ENCODE results near the gene GLI3.

Gene GLI3

DNA sequence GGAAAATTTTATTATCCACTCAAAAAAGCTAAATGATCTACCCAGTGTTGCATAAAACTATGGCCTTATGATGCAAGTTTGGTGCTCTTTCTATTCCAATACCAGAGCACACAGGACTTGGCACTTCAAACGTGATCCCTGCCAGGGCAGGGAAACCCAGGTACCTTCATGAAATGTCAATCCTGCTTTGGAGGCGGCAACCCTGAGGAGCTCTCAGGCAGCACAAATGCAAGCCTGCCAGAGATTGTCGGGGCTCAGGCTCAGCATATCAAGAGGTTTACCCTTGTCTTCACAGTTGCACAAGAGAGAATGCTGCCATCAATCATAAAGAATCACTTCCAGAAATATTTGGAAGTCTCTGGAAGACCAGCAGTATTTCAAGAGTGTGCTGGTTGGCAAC lies 151.5 kb downstream of the GLI3 start:
- H3K4me3 ChIP-seq (ENCODE audit: low read depth, low read length): no peak overlapping the region
- ChIA-PET POLR2A (no interaction called here), CTCF (interaction anchor here (0.8 kb wide), 1 partner anchor 8 kb away, joined by 3 read pairs; no protein-coding TSS in a partner anchor)
- no peak for DNase-seq (ENCODE audit: low read depth, low spot score)
- TF ChIP-seq, protein P1, sequence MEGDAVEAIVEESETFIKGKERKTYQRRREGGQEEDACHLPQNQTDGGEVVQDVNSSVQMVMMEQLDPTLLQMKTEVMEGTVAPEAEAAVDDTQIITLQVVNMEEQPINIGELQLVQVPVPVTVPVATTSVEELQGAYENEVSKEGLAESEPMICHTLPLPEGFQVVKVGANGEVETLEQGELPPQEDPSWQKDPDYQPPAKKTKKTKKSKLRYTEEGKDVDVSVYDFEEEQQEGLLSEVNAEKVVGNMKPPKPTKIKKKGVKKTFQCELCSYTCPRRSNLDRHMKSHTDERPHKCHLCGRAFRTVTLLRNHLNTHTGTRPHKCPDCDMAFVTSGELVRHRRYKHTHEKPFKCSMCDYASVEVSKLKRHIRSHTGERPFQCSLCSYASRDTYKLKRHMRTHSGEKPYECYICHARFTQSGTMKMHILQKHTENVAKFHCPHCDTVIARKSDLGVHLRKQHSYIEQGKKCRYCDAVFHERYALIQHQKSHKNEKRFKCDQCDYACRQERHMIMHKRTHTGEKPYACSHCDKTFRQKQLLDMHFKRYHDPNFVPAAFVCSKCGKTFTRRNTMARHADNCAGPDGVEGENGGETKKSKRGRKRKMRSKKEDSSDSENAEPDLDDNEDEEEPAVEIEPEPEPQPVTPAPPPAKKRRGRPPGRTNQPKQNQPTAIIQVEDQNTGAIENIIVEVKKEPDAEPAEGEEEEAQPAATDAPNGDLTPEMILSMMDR (IDR thresholded peaks at IDR 0.05; ENCODE audit: insufficient read depth, low read length, missing control alignments): no peak

DNA sequence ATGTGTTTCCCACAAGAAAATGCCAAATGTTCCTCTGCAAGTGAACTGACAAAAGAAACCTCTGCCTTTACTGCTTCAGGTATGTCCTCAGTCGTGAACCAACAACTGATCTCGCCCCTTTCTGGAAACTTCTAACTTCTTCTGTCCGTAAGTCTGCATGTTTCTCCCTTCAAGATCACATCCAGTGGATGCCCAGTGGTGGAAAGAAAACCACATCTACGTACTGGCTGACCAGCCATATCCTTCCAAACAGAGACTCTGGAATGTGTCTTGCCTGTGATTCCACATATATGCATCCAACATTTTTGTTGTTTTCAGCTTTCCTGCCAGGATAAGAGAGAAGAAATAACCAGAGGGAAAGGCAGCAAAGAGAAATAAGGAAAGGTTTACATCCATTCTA lies 152.7 kb downstream of the GLI3 start:
- CTCF ChIA-PET: interaction anchor here (0.9 to 1.4 kb wide), 4 partner anchors 12 to 606 kb away, joined by 3 to 4 read pairs (median 3); no protein-coding TSS in a partner anchor

DNA sequence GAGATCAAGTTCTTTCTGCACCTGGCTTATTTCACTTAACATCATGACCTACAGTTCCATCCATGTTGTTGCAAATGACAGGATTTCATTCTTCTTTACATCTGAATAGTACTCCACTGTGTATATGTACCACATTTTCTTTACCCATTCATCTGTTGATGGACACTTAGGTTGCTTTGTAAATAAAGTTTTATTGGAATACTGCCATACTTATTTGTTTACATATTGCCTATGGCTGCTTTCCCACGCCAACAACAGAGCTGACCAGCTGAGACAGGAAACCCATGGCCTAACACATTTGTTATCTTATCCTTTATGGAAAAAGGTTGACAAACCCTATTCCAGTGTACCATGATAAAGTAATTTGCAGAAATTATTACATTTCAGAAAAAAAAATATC lies 153.7 kb downstream of the GLI3 start:
- TF ChIP-seq, protein P1 (IDR thresholded peaks at IDR 0.05; ENCODE audit: insufficient read depth, low read length, missing control alignments): no peak
- CTCF ChIA-PET: interaction anchor here (0.9 to 1.4 kb wide), 3 partner anchors 14 to 607 kb away, joined by 3 to 4 read pairs (median 3); no protein-coding TSS in a partner anchor
- H3K4me3 ChIP-seq (ENCODE audit: low read depth, low read length): no peak overlapping the region
- DNase-seq (ENCODE audit: low read depth, low spot score): no peak
- POLR2A ChIA-PET: no interaction called here

More for the DNA sequence above, 152.7 kb downstream of the GLI3 start:
- POLR2A ChIA-PET: no interaction called here
- DNase-seq (ENCODE audit: low read depth, low spot score): no peak
- TF ChIP-seq, protein P1 (IDR thresholded peaks at IDR 0.05; ENCODE audit: insufficient read depth, low read length, missing control alignments): no peak
- no peak overlapping the region for H3K4me3 ChIP-seq (ENCODE audit: low read depth, low read length)

DNA sequence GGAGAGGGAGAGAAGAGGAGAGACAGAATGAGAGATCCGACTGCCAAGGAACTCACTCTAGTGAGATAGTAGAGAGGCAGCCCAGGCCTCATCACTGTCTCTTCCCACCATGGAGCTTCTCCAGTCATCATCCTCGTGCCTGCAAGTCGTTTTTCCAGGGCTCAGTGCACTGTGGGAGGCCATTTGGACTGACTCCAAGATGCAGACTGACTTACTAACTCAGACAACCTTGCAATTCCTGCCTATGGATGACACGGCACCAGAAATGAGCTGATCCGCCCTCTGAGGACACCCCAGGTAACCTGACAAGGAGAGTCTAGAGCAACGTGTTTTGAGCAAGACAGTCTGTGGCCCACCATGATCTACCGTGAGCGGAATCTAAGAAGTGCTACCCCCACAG lies 154.9 kb downstream of the GLI3 start:
- peak; percentile 54 for DNase-seq (ENCODE audit: low read depth, low spot score)
- POLR2A ChIA-PET: interaction anchor here (0.6 kb wide), 1 partner anchor 29 kb away, joined by 3 read pairs; no protein-coding TSS in a partner anchor
- TF ChIP-seq, protein P1 (IDR thresholded peaks at IDR 0.05; ENCODE audit: insufficient read depth, low read length, missing control alignments): no peak
- no peak overlapping the region for H3K4me3 ChIP-seq (ENCODE audit: low read depth, low read length)
- CTCF ChIA-PET: interaction anchor here (0.8 to 1.1 kb wide), 3 partner anchors 8 to 104 kb away, joined by 3 to 4 read pairs (median 3); no protein-coding TSS in a partner anchor

DNA sequence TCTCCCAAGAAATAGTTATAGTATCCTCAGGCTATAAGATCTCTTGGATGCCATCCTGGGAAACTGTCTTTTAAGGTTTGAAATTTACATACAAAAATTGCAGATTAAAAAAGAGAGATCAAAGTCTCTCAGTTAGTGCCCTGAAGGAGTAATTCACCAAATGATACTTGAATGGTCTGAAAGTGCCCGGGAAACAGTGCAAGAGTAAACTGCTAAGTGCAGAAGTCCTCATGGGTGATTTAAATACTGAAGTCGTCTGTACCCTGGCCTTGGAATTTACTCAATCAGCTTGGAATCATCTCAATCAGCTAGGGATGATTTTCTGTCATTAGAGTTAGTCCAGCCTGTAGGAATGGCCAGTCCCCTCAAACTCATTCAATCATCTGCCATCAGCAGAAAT lies 155.3 kb downstream of the GLI3 start:
- ChIA-PET POLR2A (no interaction called here), CTCF (interaction anchor here (0.8 to 1.1 kb wide), 3 partner anchors 9 to 104 kb away, joined by 3 to 4 read pairs (median 3); no protein-coding TSS in a partner anchor)
- no peak for DNase-seq (ENCODE audit: low read depth, low spot score)
- H3K4me3 ChIP-seq (ENCODE audit: low read depth, low read length): no peak overlapping the region
- TF ChIP-seq, protein P1 (IDR thresholded peaks at IDR 0.05; ENCODE audit: insufficient read depth, low read length, missing control alignments): no peak

DNA sequence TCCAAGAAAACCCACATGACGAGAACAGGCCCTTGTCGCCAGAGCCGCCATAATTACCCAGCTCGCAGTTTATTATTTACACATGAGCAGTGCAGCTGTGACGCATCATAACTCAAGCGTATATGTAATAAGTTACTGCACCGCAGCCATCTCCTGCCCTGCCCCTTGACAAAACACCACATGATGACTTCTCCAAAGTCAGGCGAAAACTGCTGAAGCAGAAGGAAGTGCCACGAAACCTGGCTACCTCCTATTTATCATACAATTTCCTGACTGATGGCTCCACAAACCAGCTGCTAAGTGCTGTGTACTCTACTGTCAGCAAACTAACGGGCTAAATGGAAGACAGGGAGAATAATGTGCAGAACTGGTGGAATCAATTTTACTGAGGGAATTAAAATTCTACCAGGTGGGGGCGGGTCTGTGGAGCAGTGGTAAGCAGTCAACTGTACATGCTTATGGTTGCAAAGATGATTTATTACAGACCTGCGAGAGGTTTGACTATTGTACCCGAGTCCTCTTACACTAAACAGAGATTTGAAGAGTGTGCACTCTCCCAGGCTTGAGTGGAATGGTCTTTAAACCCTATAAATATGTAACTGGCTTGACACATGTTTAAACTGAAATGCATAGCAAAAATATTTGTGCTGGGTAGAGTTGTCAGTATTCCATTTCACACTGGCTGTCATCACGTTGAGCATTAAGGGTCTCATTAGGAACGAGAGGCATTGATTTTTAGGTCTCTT lies 156.0 kb downstream of the GLI3 start:
- CTCF ChIA-PET: interaction anchor here (0.9 to 1.1 kb wide), 3 partner anchors 9 to 101 kb away, joined by 3 to 4 read pairs (median 4); no protein-coding TSS in a partner anchor
- DNase-seq (ENCODE audit: low read depth, low spot score): no peak
- POLR2A ChIA-PET: no interaction called here
- H3K4me3 ChIP-seq (ENCODE audit: low read depth, low read length): no peak overlapping the region; the same call in 1 of the 2 replicates
- TF ChIP-seq, protein P1 (IDR thresholded peaks at IDR 0.05; ENCODE audit: insufficient read depth, low read length, missing control alignments): no peak
